Brain pericyte (primary cell): ENCODE data around the gene BBIP1.

ENCODE experiments used
- DNase-seq: peaks from one replicate; pipeline ENCODE4 v3.0.0-alpha.2; 2012; ENCODE audit warnings: low read depth, low spot score

BBIP1 gene

GRCh38 chr10:110863956-110864355 is 55.0 kb downstream of the BBIP1 start:
- no peak for DNase-seq

GRCh38 chr10:110863361-110863760 is 55.6 kb downstream of the BBIP1 start:
- DNase-seq = no peak

GRCh38 chr10:110862961-110863360 is 56.0 kb downstream of the BBIP1 start:
- no peak for DNase-seq

- no peak for DNase-seq
Measured at GRCh38 chr10:110861930-110862649, 56.9 kb downstream of the BBIP1 start.

GRCh38 chr10:110861476-110861875 is 57.5 kb downstream of the BBIP1 start:
- DNase-seq = no peak

GRCh38 chr10:110860576-110861241 is 58.3 kb downstream of the BBIP1 start:
- DNase-seq = no peak

GRCh38 chr10:110859973-110860376 is 59.0 kb downstream of the BBIP1 start:
- peak; percentile 69 for DNase-seq

GRCh38 chr10:110859206-110859972 is 59.6 kb downstream of the BBIP1 start:
- DNase-seq = no peak

- no peak for DNase-seq
Measured at GRCh38 chr10:110858297-110858934, 60.6 kb downstream of the BBIP1 start.

GRCh38 chr10:110857265-110858171 is 61.5 kb downstream of the BBIP1 start:
- DNase-seq = no peak

GRCh38 chr10:110853921-110854605 is 64.9 kb downstream of the BBIP1 start:
- DNase-seq = no peak

GRCh38 chr10:110852947-110853346 is 66.0 kb downstream of the BBIP1 start:
- no peak for DNase-seq

GRCh38 chr10:110852255-110852896 is 66.6 kb downstream of the BBIP1 start:
- DNase-seq = no peak

- DNase-seq = no peak
Measured at GRCh38 chr10:110851020-110851612, 67.9 kb downstream of the BBIP1 start.

- DNase-seq = no peak
Measured at GRCh38 chr10:110850099-110850498, 68.9 kb downstream of the BBIP1 start.
